K562 (cell line): ENCODE measurements around the gene SFN. TPM values are rescaled to one million over a fixed set of nuclear protein-coding genes. Genes with fewer than 3 reads are reported as not detected.

ENCODE experiments used
- AFF1 ChIP-seq, 2 experiments: fragments of 450-650 bp; IDR thresholded peaks; 2 replicates each; pipeline ENCODE4 v1.6.1; 2018; ENCODE audit warnings: mild to moderate bottlenecking in 2 of 2, low read depth in 1 of 2; ENCODE audit not compliant: partially characterized antibody in 2 of 2
- ARHGAP35 ChIP-seq: fragments of 450-650 bp; IDR thresholded peaks from 2 replicates; pipeline ENCODE4 v1.6.1; 2018; ENCODE audit not compliant: partially characterized antibody
- ATF1 ChIP-seq, 2 experiments: fragments of 450-650 bp in 1 of 2; IDR thresholded peaks; 2 replicates each; pipeline ENCODE4 v1.6.1; 2016; ENCODE audit warnings: missing compliant biosample characterization in 1 of 2, missing genetic modification characterization in 1 of 2
- CBFB ChIP-seq: sonication (generic); formaldehyde crosslinking; IDR thresholded peaks from 2 replicates; pipeline ENCODE4 v1.4.0; 2020; ENCODE audit warnings: mild to moderate bottlenecking, missing genetic modification reagents
- DMBX1 ChIP-seq: fragments of 250-450 bp; sonication (Bioruptor Pico); IDR thresholded peaks from 2 replicates; pipeline ENCODE4 v1.8.0; 2022; ENCODE audit warnings: inconsistent platforms, mild to moderate bottlenecking, moderate library complexity, borderline replicate concordance
- GTF2B ChIP-seq: IDR thresholded peaks from 2 replicates; pipeline ENCODE4 v1.6.1; 2011; ENCODE audit not compliant: insufficient read length; ENCODE audit errors: extremely low read depth
- HNRNPH1 ChIP-seq: fragments of 200-400 bp; formaldehyde crosslinking; optimal IDR thresholded peaks from 2 replicates; pipeline ENCODE3; 2017; ENCODE audit warnings: low read depth, mild to moderate bottlenecking, low read length, moderate library complexity
- MAFF ChIP-seq: IDR thresholded peaks from 2 replicates; pipeline ENCODE4 v1.6.1; 2012; ENCODE audit warnings: low read length, improper control_type of control experiment
- RCOR1 ChIP-seq, 2 experiments: IDR thresholded peaks; 2 replicates each; pipeline ENCODE4 v1.6.1; 2012; ENCODE audit warnings: low read depth in 2 of 2, low read length in 2 of 2, borderline replicate concordance in 1 of 2, improper control_type of control experiment in 1 of 2
- STAT6 ChIP-seq: sonication (generic); formaldehyde crosslinking; IDR thresholded peaks from 2 replicates; pipeline ENCODE4 v1.8.1; 2023; ENCODE audit warnings: mild to moderate bottlenecking, missing genetic modification reagents
- ZBTB26 ChIP-seq: fragments of 450-650 bp; formaldehyde crosslinking; IDR thresholded peaks from 2 replicates; pipeline ENCODE4 v1.4.0; 2022; ENCODE audit warnings: missing genetic modification characterization
- ZBTB49 ChIP-seq: sonication (generic); formaldehyde crosslinking; IDR thresholded peaks from 2 replicates; pipeline ENCODE4 v1.8.0; 2022; ENCODE audit warnings: missing genetic modification reagents, mild to moderate bottlenecking, borderline replicate concordance
- ZNF764 ChIP-seq: fragments of 250-450 bp; sonication (Bioruptor Pico); IDR thresholded peaks from 2 replicates; pipeline ENCODE4 v1.4.0; 2020; ENCODE audit warnings: low read depth, mild to moderate bottlenecking, moderate library complexity
- polyA plus RNA-seq, 8 experiments: library from polyadenylated mRNA; depleted of rRNA in 4 of 8; stranded (reverse) in 5 of 8; unstranded in 3 of 8; fragments of >200 nt; fragmentation: Nextera tagmentation in 2 of 8; fragmentation: Illumina TruSeq in 1 of 8; extraction: Ambion mirVana in 2 of 8; extraction: Trizol in 1 of 8; gene quantifications; 2 replicates each; pipeline versions ENCODE4 v1.2.1 to v1.2.3, GENCODE V29; 2011 to 2014; ENCODE audit warnings: inconsistent platforms in 1 of 8, missing spikeins in 1 of 8
- total RNA-seq, 7 experiments: library from RNA; depleted of rRNA in 6 of 7; stranded (reverse); fragments of >200 nt in 6 of 7; fragmentation: Illumina TruSeq in 2 of 7; extraction: Trizol in 2 of 7; gene quantifications; 2 replicates each; pipeline versions ENCODE4 v1.2.1 to v1.2.3, GENCODE V29; 2011 to 2021; ENCODE audit warnings: low replicate concordance in 1 of 7

SFN gene
- total and polyA plus RNA-seq, 9 of the 15 experiments (the other 6 are each of a cell fraction or from before 2014, with no cell fraction given): 0.10 to 3.8 (median 2.0) TPM

GRCh38 chr1:26900001-26900814 lies 37.3 kb downstream of the SFN start, which contains the start of gene GPATCH3 (continued):
- TF ChIP-seq ZBTB49 (no peak), ZBTB26 (CRISPR knock-in tag) (0 out of 2 replicates have a peak, but pooled peaks have one; percentile 3), HNRNPH1 (no peak), RCOR1 (IDR thresholded peaks at IDR 0.05; ENCODE audit: borderline replicate concordance in 1 of 2, low read depth in 2 of 2, low read length in 2 of 2) (peak in 1 of 2 experiments; percentile 63; a peak in 1 of 4 replicates), GTF2B (peak; percentile 73), STAT6 (no peak), ARHGAP35 (peak; percentile 98), AFF1 (IDR thresholded peaks at IDR 0.05; ENCODE audit: low read depth in 1 of 2, partially characterized antibody in 2 of 2) (peak; percentile 65 to 96), ATF1 (CRISPR knock-in tag; IDR thresholded peaks at IDR 0.05) (no peak), ATF1 (tag; IDR thresholded peaks at IDR 0.05) (peak; percentile 72), DMBX1 (0 out of 2 replicates have a peak, but pooled peaks have one; percentile 49), ZNF764 (CRISPR knock-in tag) (no peak), MAFF (peak; percentile 76; the same call in 1 of the 2 replicates), CBFB (CRISPR knock-in tag) (no peak)
